Esophagus squamous epithelium (tissue), 5 donors: ENCODE results near the gene PTH2. TPM values are rescaled to one million over a fixed set of nuclear protein-coding genes. Genes with fewer than 3 reads are reported as not detected.
"Not testable (repeated sequence)": the region's sequence is repeated elsewhere in the genome, so short reads cannot be mapped to it uniquely, and the experiment has no call there.

Source experiments
- DNase-seq: peaks from one replicate; lab custom pipeline; 2025; lab: John Stamatoyannopoulos, UW
- H3K27ac ChIP-seq, 4 donors: fragments of 200-600 bp; sonication (generic); one replicate each; pipeline ENCODE4 v1.5.1; 2016 to 2019; ENCODE audit warnings: mild to moderate bottlenecking in 1 of 4
- H3K27me3 ChIP-seq, 4 donors: fragments of 200-600 bp; sonication (generic); 1 replicate in 3 of 4; 2 replicates in 1 of 4; pipeline versions ENCODE4 v1.5.1 to v1.6.0; 2017 to 2021; ENCODE audit warnings: antibody characterized with exemption in 1 of 4
- H3K36me3 ChIP-seq, 3 donors: fragments of 200-600 bp; sonication (generic); one replicate each; pipeline ENCODE4 v1.5.1; 2016 to 2019
- H3K4me1 ChIP-seq, 3 donors: fragments of 200-600 bp; sonication (generic); one replicate each; pipeline ENCODE4 v1.5.1; 2017 to 2019
- H3K4me3 ChIP-seq, 4 donors: fragments of 200-600 bp; sonication (generic); 1 replicate in 3 of 4; 2 replicates in 1 of 4; pipeline ENCODE4 v1.5.1; 2016 to 2019; ENCODE audit warnings: mild to moderate bottlenecking in 2 of 4, moderate library complexity in 1 of 4
- H3K9me3 ChIP-seq, 3 donors: fragments of 200-600 bp; sonication (generic); one replicate each; pipeline ENCODE4 v1.5.1; 2016 to 2019
- POLR2A ChIP-seq, 4 donors: fragments of 450-650 bp; IDR thresholded peaks; one replicate each; pipeline ENCODE4 v1.6.1; 2017; ENCODE audit warnings: antibody characterized with exemption in 4 of 4, mild to moderate bottlenecking in 4 of 4, moderate library complexity in 3 of 4
- WGBS, 2 donors: methylation state at CpG; one replicate each; pipeline ENCODE4 v1.1.5; 2018; 5-methylcytosine and 5-hydroxymethylcytosine counted together
- intact Hi-C: fragments of 100-400 bp; cut with DNase I; formaldehyde crosslinking; loops from one replicate; pipeline ENCODE4 v1.15.0; 2022
- total RNA-seq, 4 donors: library from RNA; depleted of rRNA; stranded (reverse); fragments of >200 nt; gene quantifications; one replicate each; pipeline ENCODE4 v1.1.0, GENCODE V29; 2016
- TF ChIP-seq, protein P1 (sequence below), 6 experiments: fragments of 450-650 bp in 4 of 6; fragments of 200-600 bp in 2 of 6; sonication (generic) in 2 of 6; IDR thresholded peaks; one replicate each; pipeline ENCODE4 v1.5.1; 2016 to 2019; ENCODE audit warnings: antibody characterized with exemption in 6 of 6, mild to moderate bottlenecking in 4 of 6, moderate library complexity in 4 of 6
- donor health status: DM: yes; HTN: yes; CAD: no.

PTH2 gene
- total RNA-seq, 4 donors from 2014 or later, result not detected

DNA sequence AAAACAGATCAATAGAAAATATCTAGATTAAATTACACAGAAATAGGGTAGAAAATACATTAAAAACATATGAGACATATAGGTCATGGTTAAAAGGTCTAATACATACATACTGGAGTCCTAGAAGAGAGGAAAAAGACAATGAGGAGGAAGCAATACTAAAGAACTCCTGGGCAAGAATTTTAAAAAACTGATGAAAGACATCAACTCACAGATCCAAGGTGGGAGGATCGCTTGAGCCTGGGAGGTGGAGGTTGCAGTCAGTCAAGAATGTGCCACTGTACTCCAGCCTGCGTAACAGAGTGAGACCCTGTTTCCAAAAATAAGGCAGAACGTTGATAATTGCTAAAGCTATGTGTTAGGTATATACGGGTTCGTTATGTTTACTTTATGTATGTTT is 40.6 kb downstream of the PTH2 start:
- TF ChIP-seq, protein P1, sequence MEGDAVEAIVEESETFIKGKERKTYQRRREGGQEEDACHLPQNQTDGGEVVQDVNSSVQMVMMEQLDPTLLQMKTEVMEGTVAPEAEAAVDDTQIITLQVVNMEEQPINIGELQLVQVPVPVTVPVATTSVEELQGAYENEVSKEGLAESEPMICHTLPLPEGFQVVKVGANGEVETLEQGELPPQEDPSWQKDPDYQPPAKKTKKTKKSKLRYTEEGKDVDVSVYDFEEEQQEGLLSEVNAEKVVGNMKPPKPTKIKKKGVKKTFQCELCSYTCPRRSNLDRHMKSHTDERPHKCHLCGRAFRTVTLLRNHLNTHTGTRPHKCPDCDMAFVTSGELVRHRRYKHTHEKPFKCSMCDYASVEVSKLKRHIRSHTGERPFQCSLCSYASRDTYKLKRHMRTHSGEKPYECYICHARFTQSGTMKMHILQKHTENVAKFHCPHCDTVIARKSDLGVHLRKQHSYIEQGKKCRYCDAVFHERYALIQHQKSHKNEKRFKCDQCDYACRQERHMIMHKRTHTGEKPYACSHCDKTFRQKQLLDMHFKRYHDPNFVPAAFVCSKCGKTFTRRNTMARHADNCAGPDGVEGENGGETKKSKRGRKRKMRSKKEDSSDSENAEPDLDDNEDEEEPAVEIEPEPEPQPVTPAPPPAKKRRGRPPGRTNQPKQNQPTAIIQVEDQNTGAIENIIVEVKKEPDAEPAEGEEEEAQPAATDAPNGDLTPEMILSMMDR (IDR thresholded peaks at IDR 0.05), result no peak
- TF ChIP-seq POLR2A (IDR thresholded peaks at IDR 0.05), result no peak
- peaks cover 0 to 21% (median 12%) of the 10 kb centered on the region in 3 donors for H3K9me3 ChIP-seq
- intact Hi-C loops, result no loop called here
- peaks cover 0 to 5% (median 0%) of the 10 kb centered on the region in 4 donors for H3K27me3 ChIP-seq
- H3K4me1 ChIP-seq, result no peaks in the 10 kb centered on the region
- DNase-seq, result no peak
- no peak overlapping the region for H3K4me3 ChIP-seq
- 91 to 95% methylated on average over 5 of the region's 5 CpGs for WGBS, 2 donors
- no peaks in the 10 kb centered on the region for H3K36me3 ChIP-seq
- no peak overlapping the region for H3K27ac ChIP-seq

DNA sequence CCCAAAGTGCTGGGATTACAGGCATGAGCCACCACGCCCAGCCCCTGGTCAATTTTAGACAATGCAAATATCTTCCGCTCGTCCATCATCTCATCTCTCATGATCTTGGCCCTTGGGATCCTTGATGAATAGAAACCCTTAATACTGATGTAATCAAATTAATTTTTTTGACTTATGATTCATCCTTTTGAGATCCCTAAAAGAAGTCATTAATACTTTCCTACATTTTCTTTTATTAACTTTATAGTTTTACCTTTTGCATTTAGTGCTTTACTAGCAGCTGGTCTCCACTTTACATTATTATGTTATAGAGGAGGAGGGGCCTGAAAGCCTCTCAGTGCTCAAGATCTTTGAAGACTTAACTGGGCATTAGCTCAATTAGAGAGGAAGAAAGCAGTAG is 42.9 kb downstream of the PTH2 start:
- no peak overlapping the region for H3K27ac ChIP-seq
- peaks cover 0 to 21% (median 12%) of the 10 kb centered on the region in 3 donors for H3K9me3 ChIP-seq
- no peak for TF ChIP-seq POLR2A (IDR thresholded peaks at IDR 0.05)
- TF ChIP-seq, protein P1 (IDR thresholded peaks at IDR 0.05), result no peak
- peaks cover 0 to 5% (median 0%) of the 10 kb centered on the region in 4 donors for H3K27me3 ChIP-seq
- DNase-seq, result no peak
- WGBS, 2 donors, result 81 to 87% methylated on average over 3 of the region's 3 CpGs
- intact Hi-C loops, result no loop called here
- H3K4me1 ChIP-seq, result no peaks in the 10 kb centered on the region
- H3K4me3 ChIP-seq, result no peak overlapping the region
- no peaks in the 10 kb centered on the region for H3K36me3 ChIP-seq

DNA sequence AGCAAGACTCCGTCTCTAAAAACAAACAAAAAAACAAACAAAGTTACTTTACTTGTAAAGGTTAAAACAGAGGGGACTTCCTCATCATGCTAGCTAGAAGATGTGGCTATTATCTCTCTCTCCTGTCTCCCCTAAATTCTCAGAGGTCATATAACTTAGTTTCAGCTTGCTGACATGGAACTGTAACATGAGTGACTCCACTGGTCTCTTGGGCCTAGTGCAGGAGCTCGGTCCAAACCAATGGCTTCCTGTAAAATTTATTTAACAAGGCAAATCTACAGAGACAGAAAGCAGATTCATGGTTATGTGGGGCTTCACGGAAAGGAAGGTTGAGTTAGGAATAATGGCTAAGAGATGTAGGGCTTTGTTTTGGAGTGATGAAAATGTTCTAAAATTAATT is 44.7 kb downstream of the PTH2 start:
- no peaks in the 10 kb centered on the region for H3K36me3 ChIP-seq
- TF ChIP-seq, protein P1 (IDR thresholded peaks at IDR 0.05), result no peak
- TF ChIP-seq POLR2A (IDR thresholded peaks at IDR 0.05), result no peak
- 84 to 94% methylated on average over 3 of the region's 3 CpGs for WGBS, 2 donors
- no peak overlapping the region for H3K27ac ChIP-seq
- peaks cover 0 to 18% (median 12%) of the 10 kb centered on the region in 3 donors for H3K9me3 ChIP-seq
- DNase-seq, result no peak
- peaks cover 0 to 5% (median 0%) of the 10 kb centered on the region in 4 donors for H3K27me3 ChIP-seq
- intact Hi-C loops, result no loop called here
- H3K4me3 ChIP-seq, result no peak overlapping the region
- no peaks in the 10 kb centered on the region for H3K4me1 ChIP-seq

DNA sequence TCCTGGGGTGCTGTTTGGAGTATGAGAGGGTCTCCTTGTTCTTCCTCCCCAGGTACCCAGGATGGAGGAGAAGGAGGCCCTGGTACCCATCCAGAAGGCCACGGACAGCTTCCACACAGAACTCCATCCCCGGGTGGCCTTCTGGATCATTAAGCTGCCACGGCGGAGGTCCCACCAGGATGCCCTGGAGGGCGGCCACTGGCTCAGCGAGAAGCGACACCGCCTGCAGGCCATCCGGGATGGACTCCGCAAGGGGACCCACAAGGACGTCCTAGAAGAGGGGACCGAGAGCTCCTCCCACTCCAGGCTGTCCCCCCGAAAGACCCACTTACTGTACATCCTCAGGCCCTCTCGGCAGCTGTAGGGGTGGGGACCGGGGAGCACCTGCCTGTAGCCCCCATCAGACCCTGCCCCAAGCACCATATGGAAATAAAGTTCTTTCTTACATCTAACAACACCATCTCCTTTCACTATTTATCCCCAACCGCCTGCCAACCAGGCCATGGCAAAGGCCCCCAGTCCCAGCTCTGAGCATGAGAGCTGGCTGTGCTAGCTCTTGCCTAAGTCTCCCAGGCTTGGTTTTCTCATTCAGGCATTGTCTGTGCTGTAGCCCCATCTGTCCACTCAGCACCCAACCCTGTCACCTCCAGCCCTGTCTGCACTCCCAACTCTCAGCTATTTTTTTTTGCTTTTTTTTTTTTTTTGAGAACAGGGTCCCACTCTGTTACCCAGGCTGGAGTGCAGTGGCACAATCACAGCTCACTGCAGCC is 48.4 kb downstream of the PTH2 start:
- TF ChIP-seq POLR2A (IDR thresholded peaks at IDR 0.05), result no peak
- TF ChIP-seq, protein P1 (IDR thresholded peaks at IDR 0.05), result no peak
- H3K4me1 ChIP-seq, result no peaks in the 10 kb centered on the region
- H3K4me3 ChIP-seq, result no peak overlapping the region
- no peak for DNase-seq
- no peaks in the 10 kb centered on the region for H3K36me3 ChIP-seq
- no peaks in the 10 kb centered on the region for H3K27me3 ChIP-seq
- WGBS, 2 donors, result 84 to 93% methylated on average over 4 to 7 of the region's 16 CpGs
- no peak overlapping the region for H3K27ac ChIP-seq
- intact Hi-C loops, result no loop called here
- H3K9me3 ChIP-seq, result peaks cover 0 to 13% (median 3%) of the 10 kb centered on the region in 3 donors

DNA sequence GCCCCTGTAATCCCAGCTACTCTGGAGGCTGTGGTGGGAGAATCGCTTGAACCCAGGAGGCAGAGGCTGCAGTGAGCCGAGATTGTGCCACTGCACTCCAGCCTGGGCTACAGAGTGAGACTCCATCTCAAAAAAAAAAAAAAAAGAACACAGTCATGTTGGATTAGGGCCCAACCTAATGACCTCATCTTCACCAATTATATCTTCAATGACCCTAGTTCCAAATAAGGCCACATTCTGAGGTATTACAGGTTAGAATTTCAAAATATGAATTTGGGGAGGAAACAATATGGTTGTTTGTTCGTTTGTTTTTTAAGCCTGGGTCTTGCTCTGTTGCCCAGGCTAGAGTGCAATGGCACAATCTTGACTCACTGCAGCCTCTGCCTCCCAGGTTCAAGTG is 50.1 kb downstream of the PTH2 start:
- H3K27ac ChIP-seq, H3K4me3 ChIP-seq, DNase-seq, H3K4me1 ChIP-seq, intact Hi-C loops, H3K27me3 ChIP-seq, H3K36me3 ChIP-seq: not testable (repeated sequence)
- 78 to 83% methylated on average over 2 to 3 of the region's 3 CpGs for WGBS, 2 donors
- H3K9me3 ChIP-seq, result peaks cover 0 to 29% (median 17%) of the 10 kb centered on the region in 3 donors

Other genes with a start within 250 kb of the PTH2 start
- gene SLC6A16, start 98.2 kb downstream of the PTH2 start, total RNA-seq, result 1 to 10 TPM in 1 of 4 donors, under 1 TPM in 2, not detected in 1; 0.13 to 1.5 (median 0.56) TPM
- 10 to 100 TPM in 1 of 4 donors, 1 to 10 TPM in 3; 3.1 to 21.4 (median 5.3) TPM for gene CD37, start 88.0 kb downstream of the PTH2 start, total RNA-seq
- 10 to 100 TPM in 2 of 4 donors, 1 to 10 TPM in 2; 3.8 to 12.4 (median 8.2) TPM for gene TEAD2, start 61.0 kb downstream of the PTH2 start, total RNA-seq
- gene DKKL1, start 59.6 kb downstream of the PTH2 start, total RNA-seq, result not detected
- not detected for gene KASH5, start 35.2 kb downstream of the PTH2 start, total RNA-seq
- not detected for gene GFY, start 1.9 kb upstream of the PTH2 start, total RNA-seq
- 1 to 10 TPM in 1 of 4 donors, under 1 TPM in 3; 0.13 to 1.5 (median 0.40) TPM for gene SLC17A7, start 18.1 kb upstream of the PTH2 start, total RNA-seq
- 10 to 100 TPM; 54.4 to 91.2 (median 67.2) TPM for gene PIH1D1, start 28.4 kb upstream of the PTH2 start, total RNA-seq
- gene ALDH16A1, start 29.8 kb upstream of the PTH2 start, total RNA-seq, result 10 to 100 TPM; 35.9 to 56.5 (median 39.0) TPM
- gene FLT3LG, start 50.8 kb upstream of the PTH2 start, total RNA-seq, result 1 to 10 TPM in 3 of 4 donors, under 1 TPM in 1; 0.75 to 4.2 (median 2.7) TPM
- gene RPL13A, start 64.2 kb upstream of the PTH2 start, total RNA-seq, result 1,000 to 10,000 TPM; 1,642 to 4,119 (median 2,165) TPM
- gene RPS11, start 73.0 kb upstream of the PTH2 start, total RNA-seq, result 1,000 to 10,000 TPM; 2,317 to 5,784 (median 3,336) TPM
- gene FCGRT, start 89.2 kb upstream of the PTH2 start, total RNA-seq, result 100 to 1,000 TPM in 1 of 4 donors, 10 to 100 TPM in 3; 18.0 to 129 (median 60.0) TPM
- gene RCN3, start 104.6 kb upstream of the PTH2 start, total RNA-seq, result 1 to 10 TPM; 1.0 to 7.2 (median 2.3) TPM
- gene NOSIP, start 157.1 kb upstream of the PTH2 start, total RNA-seq, result 10 to 100 TPM; 37.8 to 50.7 (median 40.2) TPM
- 10 to 100 TPM in 1 of 4 donors, 1 to 10 TPM in 3; 7.7 to 19.8 (median 8.8) TPM for gene PRRG2, start 157.9 kb upstream of the PTH2 start, total RNA-seq
- 10 to 100 TPM in 1 of 4 donors, 1 to 10 TPM in 3; 4.5 to 11.9 (median 7.7) TPM for gene PRR12, start 167.7 kb upstream of the PTH2 start, total RNA-seq
- 10 to 100 TPM in 3 of 4 donors, 1 to 10 TPM in 1; 6.3 to 40.8 (median 12.8) TPM for gene RRAS, start 216.7 kb upstream of the PTH2 start, total RNA-seq
- gene SCAF1, start 218.8 kb upstream of the PTH2 start, total RNA-seq, result 10 to 100 TPM; 11.0 to 24.8 (median 15.2) TPM
- 10 to 100 TPM; 33.5 to 69.1 (median 49.4) TPM for gene IRF3, start 242.4 kb upstream of the PTH2 start, total RNA-seq
- gene BCL2L12, start 242.5 kb upstream of the PTH2 start, total RNA-seq, result 10 to 100 TPM in 1 of 4 donors, 1 to 10 TPM in 3; 4.4 to 12.9 (median 5.8) TPM